Hepatocyte (in vitro differentiated cells): ENCODE data around the gene GPATCH2.

Source experiments
- EZH2 ChIP-seq: fragments of 200-600 bp; sonication (generic); IDR thresholded peaks from 2 replicates; pipeline ENCODE4 v1.6.1; 2016; ENCODE audit warnings: antibody characterized with exemption, mild to moderate bottlenecking, borderline replicate concordance
- EZH2phosphoT487 ChIP-seq: fragments of 200-600 bp; sonication (generic); IDR thresholded peaks from one replicate; pipeline ENCODE4 v1.6.1; 2018; ENCODE audit warnings: antibody characterized with exemption, mild to moderate bottlenecking, low read depth, moderate library complexity; ENCODE audit not compliant: unreplicated experiment, severe bottlenecking
- TF ChIP-seq, protein P1 (sequence below): fragments of 200-600 bp; sonication (generic); IDR thresholded peaks from 2 replicates; pipeline ENCODE4 v1.5.1; 2016; ENCODE audit warnings: antibody characterized with exemption, mild to moderate bottlenecking; ENCODE audit not compliant: poor library complexity

DNA sequence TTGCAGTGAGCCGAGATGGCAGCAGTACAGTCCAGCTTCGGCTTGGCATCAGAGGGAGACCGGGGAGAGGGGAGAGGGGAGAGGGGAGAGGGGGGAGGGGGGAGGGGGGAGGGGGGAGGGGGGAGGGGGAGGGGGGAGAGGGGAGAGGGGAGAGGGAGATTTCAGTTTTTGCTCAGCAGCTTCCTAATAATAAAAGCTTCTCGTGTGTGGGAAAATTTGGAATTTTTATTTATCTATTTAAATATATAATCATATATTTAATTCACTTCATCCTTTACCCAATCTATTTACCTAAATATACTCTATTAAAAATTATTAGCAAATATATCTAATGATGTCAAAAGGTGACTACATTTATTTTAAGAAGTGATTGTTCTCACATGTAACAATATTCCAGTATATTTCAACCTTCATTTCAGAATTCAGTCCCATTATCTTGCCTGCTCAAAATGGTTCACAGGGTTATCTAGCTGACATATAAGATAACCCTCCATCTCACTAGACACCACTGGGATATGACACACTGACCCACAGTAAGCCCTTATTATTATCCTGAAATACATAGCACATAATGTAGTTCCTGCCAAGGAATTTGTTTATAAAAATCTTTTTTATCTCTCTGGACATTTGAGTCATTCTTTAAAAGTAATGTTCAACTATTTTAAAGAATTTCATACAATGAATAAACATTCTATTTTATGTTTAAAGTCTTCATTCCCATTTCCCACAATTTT is 105.9 kb downstream of the GPATCH2 start:
- TF ChIP-seq, protein P1, sequence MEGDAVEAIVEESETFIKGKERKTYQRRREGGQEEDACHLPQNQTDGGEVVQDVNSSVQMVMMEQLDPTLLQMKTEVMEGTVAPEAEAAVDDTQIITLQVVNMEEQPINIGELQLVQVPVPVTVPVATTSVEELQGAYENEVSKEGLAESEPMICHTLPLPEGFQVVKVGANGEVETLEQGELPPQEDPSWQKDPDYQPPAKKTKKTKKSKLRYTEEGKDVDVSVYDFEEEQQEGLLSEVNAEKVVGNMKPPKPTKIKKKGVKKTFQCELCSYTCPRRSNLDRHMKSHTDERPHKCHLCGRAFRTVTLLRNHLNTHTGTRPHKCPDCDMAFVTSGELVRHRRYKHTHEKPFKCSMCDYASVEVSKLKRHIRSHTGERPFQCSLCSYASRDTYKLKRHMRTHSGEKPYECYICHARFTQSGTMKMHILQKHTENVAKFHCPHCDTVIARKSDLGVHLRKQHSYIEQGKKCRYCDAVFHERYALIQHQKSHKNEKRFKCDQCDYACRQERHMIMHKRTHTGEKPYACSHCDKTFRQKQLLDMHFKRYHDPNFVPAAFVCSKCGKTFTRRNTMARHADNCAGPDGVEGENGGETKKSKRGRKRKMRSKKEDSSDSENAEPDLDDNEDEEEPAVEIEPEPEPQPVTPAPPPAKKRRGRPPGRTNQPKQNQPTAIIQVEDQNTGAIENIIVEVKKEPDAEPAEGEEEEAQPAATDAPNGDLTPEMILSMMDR: no peak
- TF ChIP-seq EZH2 (no peak), EZH2phosphoT487 (no peak)
